CD4-positive, alpha-beta T cell (primary cell): ENCODE results near the gene CLEC18C. TPM values are rescaled to one million over a fixed set of nuclear protein-coding genes. Genes with fewer than 3 reads are reported as not detected.
"Not testable (repeated sequence)": the region's sequence is repeated elsewhere in the genome, so short reads cannot be mapped to it uniquely, and the experiment has no call there.

ENCODE experiments used
- ATAC-seq: fragments of 200-7000 bp; cut with Tn5 transposase; one replicate; pipeline ENCODE4 v1.10.0; 2022; ENCODE audit warnings: mild to moderate bottlenecking; ENCODE audit not compliant: poor library complexity
- CTCF ChIA-PET: fragments of 350-600 bp; sonication (Branson Sonifier 250); formaldehyde crosslinking; loops from one replicate; lab custom pipeline; 2021; ENCODE audit warnings: antibody characterized with exemption, inconsistent platforms; lab: Charles Lee
- POLR2A ChIA-PET: fragments of 350-600 bp; sonication (Branson Sonifier 250); formaldehyde crosslinking; loops from one replicate; lab custom pipeline; 2021; ENCODE audit warnings: antibody characterized with exemption, inconsistent platforms; lab: Charles Lee
- DNase-seq, 14 experiments: peaks; one replicate each; pipeline ENCODE4 v3.0.0-alpha.2; 2013 to 2020; ENCODE audit warnings: mixed read lengths in 2 of 14
- H3K27ac ChIP-seq, 2 donors: one replicate each; pipeline versions ENCODE4 v1.5.1 to v1.7.0; 2013; ENCODE audit warnings: low read length in 2 of 2, low read depth in 1 of 2, mild to moderate bottlenecking in 1 of 2
- H3K27me3 ChIP-seq, 2 experiments: 1 replicate in 1 of 2; 2 replicates in 1 of 2; pipeline versions ENCODE4 v1.6.1 to v1.7.0; 2013; ENCODE audit warnings: low read length in 2 of 2, control low read depth in 1 of 2, mild to moderate bottlenecking in 1 of 2, moderate library complexity in 1 of 2; ENCODE audit not compliant: insufficient read depth in 2 of 2, control insufficient read depth in 1 of 2
- H3K36me3 ChIP-seq: one replicate; pipeline ENCODE4 v1.6.1; 2013; ENCODE audit warnings: low read length, control low read depth; ENCODE audit not compliant: insufficient read depth
- H3K4me1 ChIP-seq: one replicate; pipeline ENCODE4 v1.6.1; 2013; ENCODE audit warnings: low read length, control low read depth; ENCODE audit not compliant: insufficient read depth
- H3K4me3 ChIP-seq: one replicate; pipeline ENCODE4 v1.5.1; 2013; ENCODE audit warnings: mild to moderate bottlenecking, low read length, moderate library complexity
- H3K9me3 ChIP-seq, 2 experiments: 1 replicate in 1 of 2; 2 replicates in 1 of 2; pipeline versions ENCODE4 v1.6.1 to v1.7.0; 2013; ENCODE audit warnings: low read length in 2 of 2, mild to moderate bottlenecking in 2 of 2, control low read depth in 1 of 2, moderate library complexity in 1 of 2; ENCODE audit not compliant: control insufficient read depth in 1 of 2, insufficient read depth in 1 of 2
- H3K27ac Mint-ChIP-seq: one replicate; pipeline ENCODE4 v1.8.0; 2020; ENCODE audit warnings: mixed read lengths
- H3K27me3 Mint-ChIP-seq: one replicate; pipeline ENCODE4 v1.8.0; 2021; ENCODE audit warnings: mixed read lengths
- H3K36me3 Mint-ChIP-seq: one replicate; pipeline ENCODE4 v1.8.0; 2021; ENCODE audit warnings: low read depth, mixed read lengths
- H3K4me1 Mint-ChIP-seq: one replicate; pipeline ENCODE4 v1.8.0; 2021; ENCODE audit warnings: low read depth, mixed read lengths
- H3K4me3 Mint-ChIP-seq: one replicate; pipeline ENCODE4 v1.8.0; 2020; ENCODE audit warnings: mild to moderate bottlenecking, mixed read lengths
- H3K9me3 Mint-ChIP-seq: one replicate; pipeline ENCODE4 v1.8.0; 2020; ENCODE audit warnings: mixed read lengths
- intact Hi-C, 2 experiments: fragments of 100-400 bp; cut with DNase I in 1 of 2; cut with micrococcal nuclease in 1 of 2; formaldehyde crosslinking; loops; one replicate each; pipeline versions ENCODE4 v1.15.1 to v1.9.0; 2023 to 2025; cut with DNase I, micrococcal nuclease
- polyA plus RNA-seq, 2 donors: library from polyadenylated mRNA; unstranded; fragments of 120-200 nt; gene quantifications; one replicate each; pipeline ENCODE4 v1.2.1, GENCODE V29; 2013
- total RNA-seq, 174 experiments: library from RNA in 2 of 174; stranded (reverse) in 2 of 174; gene quantifications; one replicate each; pipeline ENCODE4 v1.2.3 and lab custom pipeline; 2021 to 2026

Gene CLEC18C
- total RNA-seq (not detected), total RNA-seq (lab: John Stamatoyannopoulos, UW) (0 to 0.44 (median 0.06) reads per million in 172 experiments)
- 0.06 TPM for polyA plus RNA-seq (2013, experiment 1 of 2)
- 0.23 TPM for polyA plus RNA-seq (2013, experiment 2 of 2)

DNA sequence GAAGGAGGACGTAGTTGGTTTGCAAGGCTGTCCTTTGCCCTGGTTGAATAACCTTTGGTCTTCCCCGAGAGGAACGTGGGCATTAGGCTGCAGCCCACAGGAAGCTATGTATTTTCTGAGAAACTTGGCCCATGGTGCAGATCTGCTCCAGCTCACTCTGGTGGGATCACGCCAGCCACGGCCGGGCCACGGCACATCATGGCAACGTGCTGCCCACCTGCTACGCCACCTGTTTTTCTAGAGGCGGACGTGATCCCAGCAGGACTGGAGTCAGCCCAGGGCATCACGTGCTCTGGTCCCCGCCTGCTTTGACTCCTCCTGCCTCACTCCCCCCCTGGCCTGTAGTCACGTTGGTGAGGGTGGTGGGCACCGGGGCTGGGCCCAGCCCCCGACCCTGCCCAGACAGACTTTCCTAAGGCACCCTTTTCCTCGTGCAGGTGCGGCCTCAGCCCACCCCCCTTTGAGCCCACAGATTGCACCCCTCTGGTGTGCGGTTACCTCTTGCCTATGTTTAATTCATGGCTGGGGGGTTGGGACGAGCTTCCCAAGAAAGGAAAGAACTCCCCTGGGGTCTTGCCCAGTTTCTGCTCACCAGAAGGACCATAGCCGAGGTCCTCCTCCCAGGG, at the start of gene CLEC18C:
TSS of gene CLEC18C (plus strand) at position 576 of the 626 bp plus-strand sequence. CDS start 492 bp downstream, outside the sequence.
- H3K27ac Mint-ChIP-seq, POLR2A ChIA-PET, H3K27me3 Mint-ChIP-seq, H3K4me1 Mint-ChIP-seq, H3K36me3 Mint-ChIP-seq, CTCF ChIA-PET, H3K27me3 ChIP-seq, H3K4me3 ChIP-seq, H3K9me3 ChIP-seq, H3K4me3 Mint-ChIP-seq, DNase-seq, H3K9me3 Mint-ChIP-seq, intact Hi-C loops, ATAC-seq, H3K36me3 ChIP-seq, H3K4me1 ChIP-seq, H3K27ac ChIP-seq: not testable (repeated sequence)

DNA sequence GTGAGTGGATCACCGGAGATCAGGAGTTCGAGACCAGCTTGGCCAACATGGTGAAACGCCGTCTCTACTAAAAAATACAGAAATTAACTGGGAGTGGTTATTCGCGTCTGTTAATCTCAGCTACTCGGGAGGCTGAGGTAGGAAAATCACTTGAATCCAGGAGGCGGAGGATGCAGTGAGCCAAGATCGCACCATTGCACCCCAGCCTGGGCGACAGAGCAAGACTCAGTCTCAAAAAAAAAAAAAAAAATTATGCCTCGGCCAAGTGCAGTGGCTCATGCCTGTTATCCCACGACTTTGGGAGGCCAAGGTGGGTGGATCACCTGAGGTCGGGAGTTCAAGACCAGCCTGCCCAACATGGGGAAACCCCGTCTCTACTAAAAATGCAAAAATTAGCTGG, 49.8 kb upstream of the CLEC18C start:
- ATAC-seq, POLR2A ChIA-PET, H3K27ac ChIP-seq, H3K27me3 Mint-ChIP-seq, H3K27me3 ChIP-seq, intact Hi-C loops, H3K9me3 ChIP-seq, H3K27ac Mint-ChIP-seq, DNase-seq, H3K4me1 ChIP-seq, H3K4me3 Mint-ChIP-seq, H3K4me3 ChIP-seq, H3K9me3 Mint-ChIP-seq, H3K4me1 Mint-ChIP-seq: not testable (repeated sequence)
- H3K36me3 ChIP-seq = peaks cover 34% of the 10 kb centered on the region
- H3K36me3 Mint-ChIP-seq = peaks cover 72% of the 10 kb centered on the region
- CTCF ChIA-PET = interaction anchor here (0.7 kb wide), 1 partner anchor 1646 kb away, joined by 3 read pairs; no protein-coding TSS in a partner anchor

DNA sequence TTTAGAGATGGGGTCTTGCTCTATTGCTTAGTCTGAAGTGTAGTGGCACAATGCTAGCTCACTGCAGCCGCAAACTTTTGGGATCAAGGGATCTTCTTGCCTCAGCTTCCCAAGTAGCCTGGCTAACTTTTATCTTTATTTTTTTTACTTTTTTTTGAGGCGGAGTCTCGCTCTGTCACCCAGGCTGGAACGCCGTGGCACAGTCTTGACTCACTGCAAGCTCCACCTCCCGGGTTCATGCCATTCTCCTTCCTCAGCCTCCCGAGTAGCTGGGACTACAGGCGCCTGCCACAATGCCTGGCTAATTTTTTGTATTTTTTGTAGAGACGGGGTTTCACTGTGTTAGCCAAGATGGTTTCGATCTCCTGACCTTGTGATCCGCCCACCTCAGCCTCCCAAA, 47.4 kb upstream of the CLEC18C start:
- H3K9me3 Mint-ChIP-seq, H3K9me3 ChIP-seq, H3K27me3 ChIP-seq, H3K4me3 Mint-ChIP-seq, H3K4me1 Mint-ChIP-seq, H3K4me1 ChIP-seq, intact Hi-C loops, ATAC-seq, DNase-seq, H3K27ac ChIP-seq, H3K27ac Mint-ChIP-seq, CTCF ChIA-PET, H3K27me3 Mint-ChIP-seq, POLR2A ChIA-PET, H3K4me3 ChIP-seq: not testable (repeated sequence)
- H3K36me3 ChIP-seq = peaks cover 50% of the 10 kb centered on the region
- peaks cover 87% of the 10 kb centered on the region for H3K36me3 Mint-ChIP-seq

DNA sequence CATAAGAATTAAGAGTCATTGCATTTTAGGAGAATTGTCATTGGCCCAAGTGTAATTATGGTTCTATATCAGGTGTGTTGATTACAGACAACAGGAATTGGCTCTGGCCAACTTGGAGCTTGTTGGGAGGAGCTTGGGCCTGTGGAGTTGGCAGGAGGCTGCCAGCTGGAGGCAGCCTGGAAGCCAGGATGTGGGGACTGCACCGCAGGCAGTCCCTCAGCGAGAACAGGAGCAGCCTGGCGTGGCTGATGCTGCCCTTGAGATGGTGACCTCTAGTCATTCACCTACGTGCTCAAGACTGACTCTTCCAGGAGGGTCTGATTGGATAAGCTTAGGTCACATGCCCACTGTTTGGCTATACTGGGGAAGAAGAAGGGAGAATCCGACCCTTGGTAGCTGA, 45.9 kb upstream of the CLEC18C start:
- ATAC-seq, H3K4me1 Mint-ChIP-seq, H3K4me3 Mint-ChIP-seq, H3K4me3 ChIP-seq, H3K9me3 Mint-ChIP-seq, H3K9me3 ChIP-seq, intact Hi-C loops, H3K4me1 ChIP-seq, H3K27ac ChIP-seq, H3K27ac Mint-ChIP-seq, CTCF ChIA-PET, POLR2A ChIA-PET, DNase-seq, H3K27me3 ChIP-seq, H3K27me3 Mint-ChIP-seq: not testable (repeated sequence)
- H3K36me3 ChIP-seq = peaks cover 48% of the 10 kb centered on the region
- peaks cover 90% of the 10 kb centered on the region for H3K36me3 Mint-ChIP-seq

DNA sequence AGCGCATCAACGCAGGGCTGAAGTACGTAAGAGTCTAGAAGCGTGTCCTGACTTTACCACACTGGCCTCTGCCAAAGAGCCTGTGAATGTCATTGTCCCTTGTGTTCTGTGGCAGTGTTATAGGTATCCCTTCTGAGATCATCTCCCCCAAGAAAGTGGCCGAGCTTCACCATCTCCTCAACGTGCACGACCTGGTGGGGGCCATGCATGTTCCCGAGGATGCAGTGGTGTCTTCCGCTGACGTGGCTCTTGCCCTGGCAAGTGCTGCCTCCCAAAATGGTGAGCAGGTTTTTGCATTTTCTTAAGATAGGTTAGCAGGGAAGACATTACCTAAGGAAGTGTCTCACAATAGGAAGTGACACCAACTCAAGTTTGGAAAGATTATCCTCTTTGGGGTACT, 44.7 kb upstream of the CLEC18C start:
- H3K4me3 ChIP-seq, H3K27me3 Mint-ChIP-seq, intact Hi-C loops, H3K27me3 ChIP-seq, CTCF ChIA-PET, H3K4me1 Mint-ChIP-seq, H3K27ac ChIP-seq, DNase-seq, H3K4me3 Mint-ChIP-seq, H3K27ac Mint-ChIP-seq, H3K9me3 Mint-ChIP-seq, H3K9me3 ChIP-seq, H3K4me1 ChIP-seq, POLR2A ChIA-PET, ATAC-seq: not testable (repeated sequence)
- peaks cover 91% of the 10 kb centered on the region for H3K36me3 Mint-ChIP-seq
- peaks cover 45% of the 10 kb centered on the region for H3K36me3 ChIP-seq

DNA sequence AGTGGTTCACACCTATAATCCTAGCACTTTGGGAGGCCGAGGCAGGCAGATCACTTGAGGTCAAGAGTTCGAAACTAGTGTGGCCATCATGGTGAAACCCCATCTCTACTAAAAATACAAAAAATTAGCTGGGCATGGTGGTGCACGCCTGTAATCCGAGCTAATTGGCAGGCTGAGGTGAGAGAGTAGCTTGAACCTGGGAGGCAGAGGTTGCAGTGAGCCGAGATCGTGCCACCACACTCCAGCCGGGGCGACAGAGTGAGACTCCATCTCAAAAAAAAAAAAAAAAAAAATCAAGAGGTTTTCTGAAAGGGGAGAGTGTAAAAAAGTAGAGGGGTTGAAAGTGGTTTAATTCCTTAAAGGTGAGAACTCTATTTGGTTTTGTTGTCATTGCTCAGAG, 37.8 kb upstream of the CLEC18C start:
- H3K27ac Mint-ChIP-seq, H3K27me3 Mint-ChIP-seq, H3K4me1 Mint-ChIP-seq, DNase-seq, ATAC-seq, intact Hi-C loops, H3K4me3 ChIP-seq, H3K27ac ChIP-seq, POLR2A ChIA-PET, CTCF ChIA-PET, H3K27me3 ChIP-seq, H3K9me3 Mint-ChIP-seq, H3K4me1 ChIP-seq, H3K9me3 ChIP-seq, H3K4me3 Mint-ChIP-seq: not testable (repeated sequence)
- H3K36me3 Mint-ChIP-seq = peaks cover 86% of the 10 kb centered on the region
- H3K36me3 ChIP-seq = peaks cover 53% of the 10 kb centered on the region

DNA sequence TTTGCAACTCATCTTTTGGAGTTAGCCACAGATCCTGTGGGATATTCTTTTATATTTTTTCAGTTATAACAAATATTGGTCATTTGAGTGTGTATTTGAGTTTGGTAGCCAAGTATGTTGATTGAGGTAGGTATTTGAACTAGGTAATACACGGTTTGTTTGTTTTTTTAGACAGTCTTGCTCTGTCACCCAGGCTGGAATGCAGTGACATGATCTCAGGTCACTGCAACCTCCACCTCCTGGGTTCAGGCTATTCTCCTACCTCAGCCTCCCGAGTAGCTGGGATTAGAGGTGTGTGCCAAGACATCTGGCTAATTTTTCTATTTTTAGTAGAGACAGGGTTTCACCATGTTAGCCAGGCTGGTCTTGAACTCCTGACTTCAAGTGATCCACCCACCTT, 37.0 kb upstream of the CLEC18C start:
- H3K36me3 Mint-ChIP-seq = peaks cover 89% of the 10 kb centered on the region
- H3K27me3 ChIP-seq, H3K4me3 ChIP-seq, H3K27ac Mint-ChIP-seq, H3K4me1 ChIP-seq, POLR2A ChIA-PET, H3K4me3 Mint-ChIP-seq, H3K9me3 ChIP-seq, H3K9me3 Mint-ChIP-seq, H3K4me1 Mint-ChIP-seq, CTCF ChIA-PET, DNase-seq, ATAC-seq, H3K27ac ChIP-seq, H3K27me3 Mint-ChIP-seq, intact Hi-C loops: not testable (repeated sequence)
- H3K36me3 ChIP-seq = peaks cover 57% of the 10 kb centered on the region
